Measurements from ENCODE around the gene PSEN2. TPM values are rescaled to one million over a fixed set of nuclear protein-coding genes. Genes with fewer than 3 reads are reported as not detected.

PSEN2 gene
- total and polyA plus RNA-seq, 10 of the 15 experiments (the other 5 are each of a cell fraction or from before 2014, with no cell fraction given), result 0.90 to 13.3 (median 7.0) TPM

DNA sequence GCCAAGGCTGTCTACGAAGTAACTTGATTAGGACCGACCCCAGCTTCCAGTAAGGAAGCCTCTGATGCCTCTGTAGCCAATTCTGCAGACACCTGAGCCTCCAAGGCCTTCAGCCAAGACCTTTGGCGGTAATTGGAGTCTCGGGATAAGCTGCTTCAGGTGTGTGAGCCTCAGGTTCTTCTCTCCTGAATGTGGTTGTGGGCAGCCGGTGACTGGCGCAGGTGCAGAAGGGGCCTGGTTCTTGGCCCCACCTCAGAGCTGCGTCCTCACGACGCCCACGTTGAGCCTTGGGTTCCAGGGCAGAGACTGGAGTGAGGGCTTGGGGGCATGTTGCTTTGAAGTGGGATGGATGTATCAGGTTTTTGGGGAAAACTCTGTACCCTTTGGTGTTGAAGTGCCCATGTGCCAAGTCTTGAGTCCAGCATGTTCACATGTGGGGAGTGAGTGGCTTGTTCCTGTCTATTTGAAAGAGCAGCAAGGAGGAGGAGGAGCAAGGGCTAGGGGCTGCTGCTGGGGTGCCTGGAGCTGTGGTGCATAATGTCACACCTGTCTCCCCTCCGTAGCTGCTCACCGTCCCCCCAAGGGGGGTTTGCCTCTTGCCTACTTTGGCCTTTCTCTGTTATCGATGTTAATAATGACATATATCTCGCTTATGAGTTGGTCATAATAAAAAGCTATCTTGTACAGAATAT, 1.4 kb downstream of the PSEN2 start:
- Histone ChIP-seq H3K4me1 (ENCODE audit: control insufficient read depth, insufficient read depth, low read length) (peaks cover 9% of the 10 kb centered on the region), H3K27ac (ENCODE audit: control insufficient read depth, insufficient read depth) (no peak overlapping the region), H3K4me2 (ENCODE audit: control insufficient read depth, insufficient read depth) (peak overlapping the region; percentile 89; the same call in 1 of the 2 replicates), H3K36me3 (ENCODE audit: control insufficient read depth in 2 of 2, insufficient read depth in 2 of 2, low read length in 1 of 2) (0 out of 4 replicates have a peak, but pooled peaks cover 0 to 3% of the 10 kb centered on the region in 2 experiments), H3K27me3 (replicated peaks in 1 of 2; ENCODE audit: control insufficient read depth in 2 of 2, insufficient read depth in 2 of 2, low read length in 1 of 2) (no peaks in the 10 kb centered on the region), H3K9me3 (replicated peaks; ENCODE audit: control insufficient read depth, insufficient read depth, low read length) (no peaks in the 10 kb centered on the region), H4K20me1 (ENCODE audit: control insufficient read depth, insufficient read depth) (no peaks in the 10 kb centered on the region), H3K9ac (ENCODE audit: control insufficient read depth, insufficient read depth, low read length) (no peak overlapping the region), H2AFZ (ENCODE audit: control insufficient read depth, low read depth, low read length) (no peak overlapping the region), H3K79me2 (ENCODE audit: control insufficient read depth, insufficient read depth, low read length) (no peaks in the 10 kb centered on the region), H3K4me3 (0 out of 2 replicates have a peak overlapping the region, but pooled peaks have one; percentile 88)
- in situ Hi-C loops (cut with MboI), result no loop called here
- POLR2A ChIA-PET, result interaction anchor here (0.5 to 3.1 kb wide), 2 partner anchors 11 to 23 kb away, joined by 3 to 11 read pairs; no protein-coding TSS in a partner anchor
- RAD21 ChIA-PET (ENCODE audit: unreplicated experiment), result interaction anchor here (1.3 kb wide), 1 partner anchor 11 kb away, joined by 3 read pairs; no protein-coding TSS in a partner anchor
- SMC1A ChIA-PET (ENCODE audit: uncharacterized antibody, unreplicated experiment), result interaction anchor here (1.1 to 2.7 kb wide), 4 partner anchors 9 to 43 kb away, joined by 3 to 20 read pairs (median 3); no protein-coding TSS in a partner anchor
- 93% methylated on average over 14 of the region's 14 CpGs for WGBS (ENCODE audit: insufficient coverage, insufficient replicate concordance, low lambda C conversion rate, missing lambda C conversion rate)
- no peak for TF ChIP-seq HDGF (IDR thresholded peaks at IDR 0.05)
- no peak for TF ChIP-seq RELA (IDR thresholded peaks at IDR 0.05; ENCODE audit: borderline replicate concordance, partially characterized antibody)
- TF ChIP-seq, protein P1, sequence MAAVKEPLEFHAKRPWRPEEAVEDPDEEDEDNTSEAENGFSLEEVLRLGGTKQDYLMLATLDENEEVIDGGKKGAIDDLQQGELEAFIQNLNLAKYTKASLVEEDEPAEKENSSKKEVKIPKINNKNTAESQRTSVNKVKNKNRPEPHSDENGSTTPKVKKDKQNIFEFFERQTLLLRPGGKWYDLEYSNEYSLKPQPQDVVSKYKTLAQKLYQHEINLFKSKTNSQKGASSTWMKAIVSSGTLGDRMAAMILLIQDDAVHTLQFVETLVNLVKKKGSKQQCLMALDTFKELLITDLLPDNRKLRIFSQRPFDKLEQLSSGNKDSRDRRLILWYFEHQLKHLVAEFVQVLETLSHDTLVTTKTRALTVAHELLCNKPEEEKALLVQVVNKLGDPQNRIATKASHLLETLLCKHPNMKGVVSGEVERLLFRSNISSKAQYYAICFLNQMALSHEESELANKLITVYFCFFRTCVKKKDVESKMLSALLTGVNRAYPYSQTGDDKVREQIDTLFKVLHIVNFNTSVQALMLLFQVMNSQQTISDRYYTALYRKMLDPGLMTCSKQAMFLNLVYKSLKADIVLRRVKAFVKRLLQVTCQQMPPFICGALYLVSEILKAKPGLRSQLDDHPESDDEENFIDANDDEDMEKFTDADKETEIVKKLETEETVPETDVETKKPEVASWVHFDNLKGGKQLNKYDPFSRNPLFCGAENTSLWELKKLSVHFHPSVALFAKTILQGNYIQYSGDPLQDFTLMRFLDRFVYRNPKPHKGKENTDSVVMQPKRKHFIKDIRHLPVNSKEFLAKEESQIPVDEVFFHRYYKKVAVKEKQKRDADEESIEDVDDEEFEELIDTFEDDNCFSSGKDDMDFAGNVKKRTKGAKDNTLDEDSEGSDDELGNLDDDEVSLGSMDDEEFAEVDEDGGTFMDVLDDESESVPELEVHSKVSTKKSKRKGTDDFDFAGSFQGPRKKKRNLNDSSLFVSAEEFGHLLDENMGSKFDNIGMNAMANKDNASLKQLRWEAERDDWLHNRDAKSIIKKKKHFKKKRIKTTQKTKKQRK (IDR thresholded peaks at IDR 0.05; ENCODE audit: low read depth, low read length), result no peak
- no peak for TF ChIP-seq KDM1A (IDR thresholded peaks at IDR 0.05; ENCODE audit: borderline replicate concordance)
- TF ChIP-seq, protein P2, sequence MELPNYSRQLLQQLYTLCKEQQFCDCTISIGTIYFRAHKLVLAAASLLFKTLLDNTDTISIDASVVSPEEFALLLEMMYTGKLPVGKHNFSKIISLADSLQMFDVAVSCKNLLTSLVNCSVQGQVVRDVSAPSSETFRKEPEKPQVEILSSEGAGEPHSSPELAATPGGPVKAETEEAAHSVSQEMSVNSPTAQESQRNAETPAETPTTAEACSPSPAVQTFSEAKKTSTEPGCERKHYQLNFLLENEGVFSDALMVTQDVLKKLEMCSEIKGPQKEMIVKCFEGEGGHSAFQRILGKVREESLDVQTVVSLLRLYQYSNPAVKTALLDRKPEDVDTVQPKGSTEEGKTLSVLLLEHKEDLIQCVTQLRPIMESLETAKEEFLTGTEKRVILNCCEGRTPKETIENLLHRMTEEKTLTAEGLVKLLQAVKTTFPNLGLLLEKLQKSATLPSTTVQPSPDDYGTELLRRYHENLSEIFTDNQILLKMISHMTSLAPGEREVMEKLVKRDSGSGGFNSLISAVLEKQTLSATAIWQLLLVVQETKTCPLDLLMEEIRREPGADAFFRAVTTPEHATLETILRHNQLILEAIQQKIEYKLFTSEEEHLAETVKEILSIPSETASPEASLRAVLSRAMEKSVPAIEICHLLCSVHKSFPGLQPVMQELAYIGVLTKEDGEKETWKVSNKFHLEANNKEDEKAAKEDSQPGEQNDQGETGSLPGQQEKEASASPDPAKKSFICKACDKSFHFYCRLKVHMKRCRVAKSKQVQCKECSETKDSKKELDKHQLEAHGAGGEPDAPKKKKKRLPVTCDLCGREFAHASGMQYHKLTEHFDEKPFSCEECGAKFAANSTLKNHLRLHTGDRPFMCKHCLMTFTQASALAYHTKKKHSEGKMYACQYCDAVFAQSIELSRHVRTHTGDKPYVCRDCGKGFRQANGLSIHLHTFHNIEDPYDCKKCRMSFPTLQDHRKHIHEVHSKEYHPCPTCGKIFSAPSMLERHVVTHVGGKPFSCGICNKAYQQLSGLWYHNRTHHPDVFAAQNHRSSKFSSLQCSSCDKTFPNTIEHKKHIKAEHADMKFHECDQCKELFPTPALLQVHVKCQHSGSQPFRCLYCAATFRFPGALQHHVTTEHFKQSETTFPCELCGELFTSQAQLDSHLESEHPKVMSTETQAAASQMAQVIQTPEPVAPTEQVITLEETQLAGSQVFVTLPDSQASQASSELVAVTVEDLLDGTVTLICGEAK (IDR thresholded peaks at IDR 0.05; ENCODE audit: borderline replicate concordance), result no peak
- FAIRE-seq (no peak), DNase-seq (ENCODE audit: low read depth, low spot score) (no peak), ATAC-seq (no peak)
- intact Hi-C loops (cut with micrococcal nuclease; ENCODE audit: unreplicated experiment), result no loop called here
- no TSS peak for BruUV-seq (replicated peaks)
- CTCF ChIA-PET, result interaction anchor here (1.6 to 1.9 kb wide), 2 partner anchors 11 to 44 kb away, joined by 4 to 6 read pairs; no protein-coding TSS in a partner anchor

All from GM12878 (cell line).